Measurements from ENCODE around the gene NAP1L4.

The NAP1L4 gene

GRCh38 chr11:3010521-3011275 is 18.6 kb upstream of the NAP1L4 start:
- DNase-seq, result no peak

- no peak for DNase-seq
Observed at GRCh38 chr11:3010004-3010403, 17.9 kb upstream of the NAP1L4 start.

GRCh38 chr11:3009481-3009880 is 17.4 kb upstream of the NAP1L4 start:
- DNase-seq, result no peak

- DNase-seq, result no peak
Observed at GRCh38 chr11:3008746-3009336, 16.7 kb upstream of the NAP1L4 start.

- no peak for DNase-seq
Observed at GRCh38 chr11:3007404-3008010, 15.4 kb upstream of the NAP1L4 start.

- no peak for DNase-seq
Observed at GRCh38 chr11:3006505-3007260, 14.6 kb upstream of the NAP1L4 start.

GRCh38 chr11:3004481-3004880 is 12.4 kb upstream of the NAP1L4 start:
- DNase-seq, result no peak

GRCh38 chr11:3003396-3004231 is 11.5 kb upstream of the NAP1L4 start:
- DNase-seq, result no peak

- no peak for DNase-seq
Observed at GRCh38 chr11:3002871-3003270, 10.7 kb upstream of the NAP1L4 start.

- no peak for DNase-seq
Observed at GRCh38 chr11:3002351-3002861, 10.3 kb upstream of the NAP1L4 start.

GRCh38 chr11:3001496-3001895 is 9.4 kb upstream of the NAP1L4 start:
- DNase-seq, result peak; percentile 49

- DNase-seq, result peak; percentile 85
Observed at GRCh38 chr11:3000032-3000961, 8.2 kb upstream of the NAP1L4 start.

GRCh38 chr11:2999464-2999998 is 7.4 kb upstream of the NAP1L4 start:
- peak; percentile 5 for DNase-seq

GRCh38 chr11:2998073-2998850 is 6.1 kb upstream of the NAP1L4 start:
- peak; percentile 14 for DNase-seq

- peak; percentile 8 for DNase-seq
Observed at GRCh38 chr11:2997406-2997805, 5.3 kb upstream of the NAP1L4 start.

GRCh38 chr11:2996976-2997375 is 4.8 kb upstream of the NAP1L4 start:
- peak; percentile 17 for DNase-seq

GRCh38 chr11:2995893-2996554 is 3.9 kb upstream of the NAP1L4 start:
- peak; percentile 17 for DNase-seq

GRCh38 chr11:2995031-2995561 is 3.0 kb upstream of the NAP1L4 start:
- DNase-seq, result peak; percentile 11

GRCh38 chr11:2994336-2994730 is 2.2 kb upstream of the NAP1L4 start:
- peak; percentile 11 for DNase-seq

All from femur (tissue), 1 donor.